ENCODE data around the gene MAN2B2.

Gene MAN2B2

DNA sequence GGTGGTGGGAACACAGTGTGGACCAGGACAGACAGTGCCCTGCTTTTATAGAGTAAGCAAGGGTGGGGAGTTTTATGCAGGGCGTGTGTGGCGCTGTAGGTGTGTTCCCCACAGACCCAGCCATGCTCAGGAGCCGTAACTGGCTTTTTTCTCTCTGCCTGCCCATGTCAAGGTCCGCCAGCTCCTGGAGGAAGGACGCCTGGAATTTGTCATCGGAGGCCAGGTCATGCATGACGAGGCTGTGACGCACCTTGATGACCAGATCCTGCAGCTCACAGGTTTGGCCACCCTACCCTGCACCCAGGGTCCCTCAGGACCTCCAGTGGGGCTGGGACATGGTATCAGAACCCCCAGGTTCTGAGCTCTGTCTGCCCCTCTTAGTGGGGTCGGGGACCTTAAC lies 3.2 kb downstream of the MAN2B2 start:
- TF ChIP-seq, protein P1, sequence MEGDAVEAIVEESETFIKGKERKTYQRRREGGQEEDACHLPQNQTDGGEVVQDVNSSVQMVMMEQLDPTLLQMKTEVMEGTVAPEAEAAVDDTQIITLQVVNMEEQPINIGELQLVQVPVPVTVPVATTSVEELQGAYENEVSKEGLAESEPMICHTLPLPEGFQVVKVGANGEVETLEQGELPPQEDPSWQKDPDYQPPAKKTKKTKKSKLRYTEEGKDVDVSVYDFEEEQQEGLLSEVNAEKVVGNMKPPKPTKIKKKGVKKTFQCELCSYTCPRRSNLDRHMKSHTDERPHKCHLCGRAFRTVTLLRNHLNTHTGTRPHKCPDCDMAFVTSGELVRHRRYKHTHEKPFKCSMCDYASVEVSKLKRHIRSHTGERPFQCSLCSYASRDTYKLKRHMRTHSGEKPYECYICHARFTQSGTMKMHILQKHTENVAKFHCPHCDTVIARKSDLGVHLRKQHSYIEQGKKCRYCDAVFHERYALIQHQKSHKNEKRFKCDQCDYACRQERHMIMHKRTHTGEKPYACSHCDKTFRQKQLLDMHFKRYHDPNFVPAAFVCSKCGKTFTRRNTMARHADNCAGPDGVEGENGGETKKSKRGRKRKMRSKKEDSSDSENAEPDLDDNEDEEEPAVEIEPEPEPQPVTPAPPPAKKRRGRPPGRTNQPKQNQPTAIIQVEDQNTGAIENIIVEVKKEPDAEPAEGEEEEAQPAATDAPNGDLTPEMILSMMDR (IDR thresholded peaks at IDR 0.05; ENCODE audit: low read depth, low read length, missing control alignments) = no peak
- H3K4me3 ChIP-seq (replicated peaks; ENCODE audit: low read depth, low read length) = no peak overlapping the region
- DNase-seq (ENCODE audit: extremely low read depth, low read depth) = no peak

GRCh38 chr4:6580353-6580752 lies 5.4 kb downstream of the MAN2B2 start:
- no peak for DNase-seq (ENCODE audit: extremely low read depth, low read depth)
- no peak overlapping the region for H3K4me3 ChIP-seq (replicated peaks; ENCODE audit: low read depth, low read length)
- TF ChIP-seq, protein P1 (IDR thresholded peaks at IDR 0.05; ENCODE audit: low read depth, low read length, missing control alignments) = no peak

- H3K4me3 ChIP-seq (replicated peaks; ENCODE audit: low read depth, low read length) = no peak overlapping the region
- TF ChIP-seq, protein P1 (IDR thresholded peaks at IDR 0.05; ENCODE audit: low read depth, low read length, missing control alignments) = no peak
- DNase-seq (ENCODE audit: extremely low read depth, low read depth) = no peak
Observed at GRCh38 chr4:6581566-6582121, 6.7 kb downstream of the MAN2B2 start.

GRCh38 chr4:6582889-6583490 lies 8.0 kb downstream of the MAN2B2 start:
- H3K4me3 ChIP-seq (replicated peaks; ENCODE audit: low read depth, low read length) = no peak overlapping the region
- TF ChIP-seq, protein P1 (IDR thresholded peaks at IDR 0.05; ENCODE audit: low read depth, low read length, missing control alignments) = no peak
- no peak for DNase-seq (ENCODE audit: extremely low read depth, low read depth)

GRCh38 chr4:6584865-6585264 lies 9.9 kb downstream of the MAN2B2 start:
- no peak overlapping the region for H3K4me3 ChIP-seq (replicated peaks; ENCODE audit: low read depth, low read length)
- DNase-seq (ENCODE audit: extremely low read depth, low read depth) = no peak
- TF ChIP-seq, protein P1 (IDR thresholded peaks at IDR 0.05; ENCODE audit: low read depth, low read length, missing control alignments) = no peak

DNA sequence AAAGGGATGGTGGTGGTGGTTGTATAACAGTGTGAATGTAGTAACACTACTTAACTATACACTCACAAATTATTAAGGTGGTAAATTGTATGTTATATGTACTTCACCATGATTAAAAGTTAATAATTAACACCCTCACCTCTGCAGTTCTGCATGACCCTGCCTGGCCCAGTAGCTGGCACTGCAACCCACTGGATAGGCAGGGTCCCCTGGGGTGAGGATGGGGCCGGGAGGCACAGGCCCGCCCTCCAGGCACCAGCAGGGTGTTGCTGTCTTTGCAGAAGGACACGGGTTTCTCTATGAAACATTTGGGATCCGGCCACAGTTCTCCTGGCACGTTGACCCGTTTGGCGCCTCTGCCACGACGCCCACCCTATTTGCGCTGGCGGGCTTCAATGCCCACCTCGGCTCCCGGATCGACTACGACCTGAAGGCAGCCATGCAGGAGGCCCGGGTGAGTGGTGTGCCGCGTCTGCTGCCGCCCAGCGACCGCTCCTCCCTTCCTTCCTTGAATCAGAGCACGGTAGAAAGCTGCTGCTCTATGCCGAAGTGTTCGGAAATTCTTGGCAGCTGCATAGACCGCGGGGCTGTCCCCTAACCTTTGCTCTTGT lies 11.8 kb downstream of the MAN2B2 start:
- TF ChIP-seq, protein P1 (IDR thresholded peaks at IDR 0.05; ENCODE audit: low read depth, low read length, missing control alignments) = no peak
- no peak overlapping the region for H3K4me3 ChIP-seq (replicated peaks; ENCODE audit: low read depth, low read length)
- no peak for DNase-seq (ENCODE audit: extremely low read depth, low read depth)
